Retinal pigment epithelial cell (primary cell): ENCODE results near the gene CDK14.

Experiments
- DNase-seq: peaks from one replicate; pipeline ENCODE4 v3.0.0-alpha.2; 2010; ENCODE audit warnings: low read depth
- H3K4me3 ChIP-seq: 2 replicates; pipeline ENCODE4 v1.5.1; 2011; ENCODE audit warnings: mild to moderate bottlenecking, low read length, control low read depth, moderate library complexity
- CTCF ChIP-seq: conservative IDR thresholded peaks from 2 replicates; pipeline ENCODE4 v1.5.1; 2011; ENCODE audit warnings: low read depth, low read length, control low read depth, inconsistent platforms

CDK14 gene

GRCh38 chr7:91019686-91020385, 423.7 kb downstream of the CDK14 start:
- peak; percentile 83 for DNase-seq
- no peak overlapping the region for H3K4me3 ChIP-seq
- no peak for TF ChIP-seq CTCF

GRCh38 chr7:91020636-91021385, 424.7 kb downstream of the CDK14 start:
- no peak for DNase-seq
- H3K4me3 ChIP-seq = no peak overlapping the region
- no peak for TF ChIP-seq CTCF

- no peak overlapping the region for H3K4me3 ChIP-seq
- no peak for TF ChIP-seq CTCF
- DNase-seq = no peak
These were observed 425.8 kb downstream of the CDK14 start for GRCh38 chr7:91021956-91022355.

- H3K4me3 ChIP-seq = no peak overlapping the region
- no peak for TF ChIP-seq CTCF
- DNase-seq = no peak
These were observed 429.8 kb downstream of the CDK14 start for GRCh38 chr7:91025906-91026390.

GRCh38 chr7:91029688-91030087, 433.6 kb downstream of the CDK14 start:
- no peak overlapping the region for H3K4me3 ChIP-seq
- no peak for TF ChIP-seq CTCF
- DNase-seq = no peak

GRCh38 chr7:91030680-91031380, 434.7 kb downstream of the CDK14 start:
- no peak for TF ChIP-seq CTCF
- DNase-seq = no peak
- no peak overlapping the region for H3K4me3 ChIP-seq
